Loucy (cell line): Measurements from ENCODE around the gene RPS23.

Experiments
- H2AFZ ChIP-seq: fragments of 200-600 bp; sonication (generic); 2 replicates; pipeline ENCODE4 v1.6.0; 2016; ENCODE audit warnings: antibody characterized with exemption, mild to moderate bottlenecking, low read length, moderate library complexity
- H3F3A ChIP-seq: fragments of 200-600 bp; 2 replicates; pipeline ENCODE4 v1.6.0; 2016; ENCODE audit warnings: antibody characterized with exemption, low read depth, mild to moderate bottlenecking
- H3K27me3 ChIP-seq: fragments of 200-600 bp; sonication (generic); 2 replicates; pipeline ENCODE4 v1.6.1; 2014; ENCODE audit warnings: low read length, mild to moderate bottlenecking; ENCODE audit not compliant: insufficient read depth, poor library complexity, severe bottlenecking
- H3K36me3 ChIP-seq: fragments of 200-600 bp; sonication (generic); 2 replicates; pipeline ENCODE4 v1.6.1; 2016; ENCODE audit warnings: low read length; ENCODE audit not compliant: insufficient read depth
- H3K4me1 ChIP-seq: fragments of 200-600 bp; sonication (generic); 2 replicates; pipeline ENCODE4 v1.5.1; 2014; ENCODE audit warnings: low read length, mild to moderate bottlenecking; ENCODE audit not compliant: insufficient read depth, poor library complexity, severe bottlenecking
- H3K4me2 ChIP-seq: fragments of 200-600 bp; sonication (generic); 2 replicates; pipeline ENCODE4 v1.6.0; 2014; ENCODE audit warnings: antibody characterized with exemption, low read length, low read depth, mild to moderate bottlenecking; ENCODE audit not compliant: poor library complexity, severe bottlenecking
- H3K4me3 ChIP-seq: fragments of 200-600 bp; sonication (generic); 2 replicates; pipeline ENCODE4 v1.5.1; 2014; ENCODE audit warnings: low read length, mild to moderate bottlenecking, mixed read lengths; ENCODE audit not compliant: poor library complexity, severe bottlenecking
- H3K79me2 ChIP-seq: fragments of 200-600 bp; sonication (generic); 2 replicates; pipeline ENCODE4 v1.6.1; 2014; ENCODE audit warnings: low read length; ENCODE audit not compliant: insufficient read depth
- H3K9ac ChIP-seq: fragments of 200-600 bp; sonication (generic); 2 replicates; pipeline ENCODE4 v1.6.0; 2014; ENCODE audit warnings: mild to moderate bottlenecking, low read depth, low read length, moderate library complexity; ENCODE audit not compliant: poor library complexity, severe bottlenecking
- H3K9me2 ChIP-seq: fragments of 200-600 bp; sonication (generic); replicated peaks from 2 replicates; pipeline ENCODE4 v1.6.1; 2016; ENCODE audit warnings: low read depth, low read length, mixed read lengths
- H3K9me3 ChIP-seq: fragments of 200-600 bp; sonication (generic); 2 replicates; pipeline ENCODE4 v1.6.1; 2014; ENCODE audit warnings: mild to moderate bottlenecking, antibody characterized with exemption, low read length, low read depth; ENCODE audit not compliant: insufficient read depth
- H4K20me1 ChIP-seq: fragments of 200-600 bp; sonication (generic); 2 replicates; pipeline ENCODE4 v1.6.0; 2014; ENCODE audit warnings: antibody characterized with exemption, low read length, mild to moderate bottlenecking; ENCODE audit not compliant: insufficient read depth, poor library complexity, severe bottlenecking
- CTCF ChIP-seq: fragments of 200-600 bp; sonication (generic); conservative IDR thresholded peaks from 2 replicates; pipeline ENCODE4 v1.5.1; 2014; ENCODE audit warnings: mild to moderate bottlenecking, antibody characterized with exemption, low read length
- EZH2phosphoT487 ChIP-seq: fragments of 200-600 bp; IDR thresholded peaks from 2 replicates; pipeline ENCODE4 v1.6.1; 2018; ENCODE audit warnings: antibody characterized with exemption, mild to moderate bottlenecking, moderate library complexity, borderline replicate concordance

Gene RPS23

GRCh38 chr5:82307451-82307850 lies 29.3 kb upstream of the RPS23 start:
- H3K27me3 ChIP-seq, result no peaks in the 10 kb centered on the region
- no peaks in the 10 kb centered on the region for H3K36me3 ChIP-seq
- H3K79me2 ChIP-seq, result no peaks in the 10 kb centered on the region
- no peaks in the 10 kb centered on the region for H3K9me2 ChIP-seq
- no peak overlapping the region for H3K9ac ChIP-seq
- TF ChIP-seq EZH2phosphoT487 (no peak), CTCF (no peak)
- no peaks in the 10 kb centered on the region for H3K9me3 ChIP-seq
- H2AFZ ChIP-seq, result no peak overlapping the region
- no peak overlapping the region for H3K4me3 ChIP-seq
- no peaks in the 10 kb centered on the region for H3F3A ChIP-seq
- H3K4me2 ChIP-seq, result no peak overlapping the region
- peaks cover under 1% of the 10 kb centered on the region for H3K4me1 ChIP-seq
- H4K20me1 ChIP-seq, result no peaks in the 10 kb centered on the region

GRCh38 chr5:82306151-82306550 lies 28.0 kb upstream of the RPS23 start:
- no peak overlapping the region for H3K4me2 ChIP-seq
- H3F3A ChIP-seq, result no peaks in the 10 kb centered on the region
- no peaks in the 10 kb centered on the region for H3K36me3 ChIP-seq
- no peak overlapping the region for H2AFZ ChIP-seq
- no peak overlapping the region for H3K4me3 ChIP-seq
- no peaks in the 10 kb centered on the region for H4K20me1 ChIP-seq
- H3K79me2 ChIP-seq, result no peaks in the 10 kb centered on the region
- no peak overlapping the region for H3K9ac ChIP-seq
- no peaks in the 10 kb centered on the region for H3K4me1 ChIP-seq
- TF ChIP-seq EZH2phosphoT487, result no peak
- TF ChIP-seq CTCF, result no peak
- no peaks in the 10 kb centered on the region for H3K27me3 ChIP-seq
- H3K9me3 ChIP-seq, result no peaks in the 10 kb centered on the region
- no peaks in the 10 kb centered on the region for H3K9me2 ChIP-seq

GRCh38 chr5:82301190-82301589 lies 23.0 kb upstream of the RPS23 start:
- H3F3A ChIP-seq, result no peaks in the 10 kb centered on the region
- no peak overlapping the region for H2AFZ ChIP-seq
- no peaks in the 10 kb centered on the region for H3K9me3 ChIP-seq
- no peaks in the 10 kb centered on the region for H3K36me3 ChIP-seq
- H3K4me2 ChIP-seq, result no peak overlapping the region
- peaks cover 4% of the 10 kb centered on the region for H3K4me1 ChIP-seq
- no peaks in the 10 kb centered on the region for H3K79me2 ChIP-seq
- TF ChIP-seq EZH2phosphoT487 (no peak), CTCF (no peak)
- no peaks in the 10 kb centered on the region for H3K9me2 ChIP-seq
- no peaks in the 10 kb centered on the region for H3K27me3 ChIP-seq
- H3K9ac ChIP-seq, result no peak overlapping the region
- no peaks in the 10 kb centered on the region for H4K20me1 ChIP-seq
- H3K4me3 ChIP-seq, result no peak overlapping the region
